WI38 (cell line): ENCODE measurements around the gene CES5A.
"Not testable (repeated sequence)": the region's sequence is repeated elsewhere in the genome, so short reads cannot be mapped to it uniquely, and the experiment has no call there.

Experiments
- H3K4me3 ChIP-seq: 2 replicates; pipeline ENCODE4 v1.5.1; 2011; ENCODE audit warnings: low read depth, mild to moderate bottlenecking, control low read depth, low read length
- TF ChIP-seq, protein P1 (sequence below): IDR thresholded peaks from 2 replicates; pipeline ENCODE4 v1.5.1; 2012; ENCODE audit warnings: low read depth, mild to moderate bottlenecking, control low read depth, low read length

Gene CES5A, protein sequence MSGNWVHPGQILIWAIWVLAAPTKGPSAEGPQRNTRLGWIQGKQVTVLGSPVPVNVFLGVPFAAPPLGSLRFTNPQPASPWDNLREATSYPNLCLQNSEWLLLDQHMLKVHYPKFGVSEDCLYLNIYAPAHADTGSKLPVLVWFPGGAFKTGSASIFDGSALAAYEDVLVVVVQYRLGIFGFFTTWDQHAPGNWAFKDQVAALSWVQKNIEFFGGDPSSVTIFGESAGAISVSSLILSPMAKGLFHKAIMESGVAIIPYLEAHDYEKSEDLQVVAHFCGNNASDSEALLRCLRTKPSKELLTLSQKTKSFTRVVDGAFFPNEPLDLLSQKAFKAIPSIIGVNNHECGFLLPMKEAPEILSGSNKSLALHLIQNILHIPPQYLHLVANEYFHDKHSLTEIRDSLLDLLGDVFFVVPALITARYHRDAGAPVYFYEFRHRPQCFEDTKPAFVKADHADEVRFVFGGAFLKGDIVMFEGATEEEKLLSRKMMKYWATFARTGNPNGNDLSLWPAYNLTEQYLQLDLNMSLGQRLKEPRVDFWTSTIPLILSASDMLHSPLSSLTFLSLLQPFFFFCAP

DNA sequence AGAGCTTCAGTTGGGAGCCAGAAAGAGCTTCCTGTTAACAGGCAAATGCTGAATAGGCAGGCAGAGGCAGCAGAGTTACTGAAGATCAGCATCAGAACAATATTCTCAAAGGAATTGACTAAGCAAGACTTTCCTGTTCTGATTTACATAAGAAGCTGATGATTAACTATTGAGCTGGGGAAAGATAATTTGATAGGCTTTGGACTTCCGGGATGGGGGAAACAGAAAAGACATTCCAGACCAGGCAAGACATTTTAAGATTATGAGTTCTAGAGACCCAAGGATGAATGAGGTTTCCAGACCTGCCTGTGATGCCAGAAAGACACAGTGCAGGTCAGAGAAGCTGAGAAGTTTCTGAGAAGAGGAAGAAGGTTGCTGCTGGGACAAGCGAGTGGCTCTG is at the start of gene CES5A:
Gene CES5A, minus strand, starts transcription at position 101 of the 400 bp plus-strand sequence. CDS start 152 bp downstream, outside the sequence.
- TF ChIP-seq, protein P1, sequence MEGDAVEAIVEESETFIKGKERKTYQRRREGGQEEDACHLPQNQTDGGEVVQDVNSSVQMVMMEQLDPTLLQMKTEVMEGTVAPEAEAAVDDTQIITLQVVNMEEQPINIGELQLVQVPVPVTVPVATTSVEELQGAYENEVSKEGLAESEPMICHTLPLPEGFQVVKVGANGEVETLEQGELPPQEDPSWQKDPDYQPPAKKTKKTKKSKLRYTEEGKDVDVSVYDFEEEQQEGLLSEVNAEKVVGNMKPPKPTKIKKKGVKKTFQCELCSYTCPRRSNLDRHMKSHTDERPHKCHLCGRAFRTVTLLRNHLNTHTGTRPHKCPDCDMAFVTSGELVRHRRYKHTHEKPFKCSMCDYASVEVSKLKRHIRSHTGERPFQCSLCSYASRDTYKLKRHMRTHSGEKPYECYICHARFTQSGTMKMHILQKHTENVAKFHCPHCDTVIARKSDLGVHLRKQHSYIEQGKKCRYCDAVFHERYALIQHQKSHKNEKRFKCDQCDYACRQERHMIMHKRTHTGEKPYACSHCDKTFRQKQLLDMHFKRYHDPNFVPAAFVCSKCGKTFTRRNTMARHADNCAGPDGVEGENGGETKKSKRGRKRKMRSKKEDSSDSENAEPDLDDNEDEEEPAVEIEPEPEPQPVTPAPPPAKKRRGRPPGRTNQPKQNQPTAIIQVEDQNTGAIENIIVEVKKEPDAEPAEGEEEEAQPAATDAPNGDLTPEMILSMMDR = no peak
- no peak within 1 kb of the TSS for H3K4me3 ChIP-seq

DNA sequence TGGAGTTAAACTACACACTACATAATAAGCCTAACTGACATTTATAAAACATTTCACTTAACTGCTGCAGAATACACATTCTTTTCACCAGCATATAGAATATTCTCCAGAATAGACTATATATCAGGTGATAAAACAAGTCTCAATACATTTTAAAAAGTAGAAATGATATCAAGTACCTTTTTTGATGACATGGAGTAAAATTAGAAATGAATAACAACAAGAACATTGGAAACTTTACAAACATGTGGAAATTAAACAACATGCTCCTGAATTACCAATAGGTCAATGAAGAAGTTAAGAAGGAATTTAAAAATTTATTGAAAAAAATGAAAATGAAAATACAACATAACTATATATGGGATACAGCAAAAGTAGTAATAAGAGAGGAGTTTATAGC is 47.5 kb upstream of the CES5A start:
- TF ChIP-seq, protein P1 = no peak
- H3K4me3 ChIP-seq = no peak overlapping the region

DNA sequence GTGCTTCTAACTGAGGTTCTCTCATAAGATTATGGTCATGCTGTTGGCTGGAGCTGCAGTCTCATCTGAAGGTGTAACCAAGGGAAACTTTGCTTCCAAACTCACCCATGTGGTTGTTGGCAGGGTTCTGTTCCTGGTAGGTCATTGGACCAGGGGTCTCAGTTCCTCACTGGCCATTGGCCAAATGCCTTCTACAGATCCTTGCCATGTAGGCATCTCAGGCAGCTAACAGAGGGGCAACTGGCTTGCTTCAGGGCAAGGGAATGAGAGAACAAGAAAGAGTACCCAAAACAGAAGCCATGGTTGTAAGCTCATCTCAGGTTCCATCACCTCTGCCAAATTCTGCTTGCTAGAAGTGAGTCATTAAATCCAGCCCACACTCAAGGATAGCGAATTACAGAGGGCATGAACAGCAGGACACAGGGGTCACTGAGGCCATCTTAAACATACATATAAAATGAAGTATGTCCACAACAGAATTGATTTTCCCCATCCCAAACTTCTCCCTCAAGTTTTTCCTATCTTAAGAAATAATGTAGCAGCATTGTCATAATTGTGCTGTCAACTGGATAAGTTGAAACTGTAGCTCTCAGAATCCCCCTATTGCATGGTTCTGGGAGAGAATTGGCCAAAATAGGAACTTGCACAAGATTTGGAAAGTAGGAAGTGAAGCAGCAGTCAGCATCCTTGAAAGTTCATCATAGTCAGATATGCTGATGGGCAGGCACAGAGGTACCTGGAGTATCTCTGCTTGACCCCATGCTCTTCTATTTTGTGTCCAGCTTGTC is 42.4 kb upstream of the CES5A start:
- TF ChIP-seq, protein P1 = no peak
- H3K4me3 ChIP-seq = no peak overlapping the region

DNA sequence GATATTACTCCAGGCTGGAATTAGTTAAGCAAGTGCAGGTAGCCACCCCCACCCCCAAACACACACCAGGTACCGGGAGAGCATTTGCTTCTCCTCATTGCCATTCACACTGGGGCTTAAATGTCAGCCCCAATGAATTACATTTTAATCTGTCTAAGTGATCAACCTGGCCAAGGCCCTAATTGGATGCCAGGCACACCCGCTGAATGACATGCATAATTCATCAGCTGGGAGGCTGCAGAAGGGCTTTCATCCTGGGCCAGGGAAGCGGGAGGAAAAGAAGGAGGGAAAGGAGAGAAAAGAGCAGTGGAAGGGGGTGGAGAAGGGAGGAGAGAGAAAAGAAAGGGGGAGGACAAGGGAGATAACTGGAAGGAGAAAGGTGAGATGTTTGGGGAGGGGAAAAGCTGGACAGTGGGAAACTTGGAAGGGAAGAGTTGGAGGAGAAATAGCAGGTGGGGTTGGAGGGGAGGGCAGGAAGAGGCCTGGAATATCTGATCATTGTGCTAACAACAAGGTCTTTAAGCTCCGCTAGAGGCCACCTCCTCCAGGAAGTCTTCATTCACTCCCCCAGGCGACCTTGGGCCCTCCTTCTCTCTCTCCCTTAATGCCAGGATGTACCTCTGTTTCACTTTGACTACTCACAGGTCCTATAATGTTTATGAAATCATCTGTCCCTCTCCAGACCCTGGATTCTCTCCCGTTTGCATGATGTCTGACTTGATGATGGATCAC is 40.1 kb upstream of the CES5A start:
- TF ChIP-seq, protein P1 = no peak
- H3K4me3 ChIP-seq = no peak overlapping the region

DNA sequence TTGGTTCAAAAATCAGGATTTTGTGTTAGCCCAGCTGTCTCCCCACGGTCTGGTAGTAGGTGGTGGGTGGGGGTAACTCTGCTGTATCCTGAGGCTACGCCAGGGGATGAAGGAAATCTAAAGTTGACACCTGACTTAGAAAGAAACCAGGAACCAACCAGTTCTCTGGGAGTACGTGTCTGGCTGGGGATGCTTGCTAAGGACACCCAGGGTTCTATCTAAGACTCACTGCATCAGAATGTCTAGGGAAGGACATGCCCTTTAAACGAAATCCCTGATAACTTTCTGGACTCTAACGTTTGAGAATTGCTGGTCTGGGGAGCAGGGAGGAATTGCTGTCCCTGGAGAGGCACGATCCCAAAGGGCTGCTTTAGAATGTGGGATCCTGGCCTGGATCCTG is 39.2 kb upstream of the CES5A start:
- TF ChIP-seq, protein P1 = no peak
- H3K4me3 ChIP-seq = no peak overlapping the region

DNA sequence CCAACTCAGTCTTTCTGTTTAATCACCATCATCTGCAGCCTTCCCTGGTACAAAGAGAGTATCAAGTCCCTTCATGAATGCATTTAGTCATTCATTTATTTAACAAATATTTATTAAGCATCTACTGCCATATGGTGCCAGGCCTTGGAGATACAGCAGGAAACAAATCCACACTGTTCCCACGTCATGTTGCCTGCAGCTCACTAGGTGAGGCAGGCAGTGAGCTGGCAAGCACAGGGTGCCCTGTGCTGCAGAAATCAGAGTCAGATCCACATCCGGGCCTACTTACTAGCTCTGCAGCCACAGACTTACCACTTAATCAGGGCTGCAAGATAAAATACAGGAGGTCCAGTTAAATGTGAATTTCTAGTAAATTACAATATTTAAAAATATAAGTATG is 38.5 kb upstream of the CES5A start:
- TF ChIP-seq, protein P1 = no peak
- no peak overlapping the region for H3K4me3 ChIP-seq

DNA sequence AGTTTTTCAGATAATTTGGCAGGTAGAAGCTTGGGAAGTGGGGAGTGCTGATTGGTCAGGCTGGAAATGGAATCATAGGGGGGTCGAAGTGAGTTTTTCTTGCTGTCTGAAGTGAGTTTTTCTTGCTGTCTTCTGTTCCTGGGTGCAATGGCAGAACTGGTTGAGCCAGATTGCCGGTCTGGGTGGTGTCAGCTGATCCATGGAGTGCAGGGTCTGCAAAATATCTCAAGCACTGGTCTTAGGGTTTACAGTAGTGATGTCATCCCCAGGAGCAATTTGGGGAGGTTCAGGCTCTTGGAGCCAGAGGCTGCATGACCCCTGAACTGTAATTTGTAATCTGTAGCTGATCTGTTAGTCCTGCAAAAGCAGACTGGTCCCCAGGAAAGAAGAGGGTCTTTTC is 37.9 kb upstream of the CES5A start:
- not testable (repeated sequence) for H3K4me3 ChIP-seq
